Kidney (tissue), 14 donors: Measurements from ENCODE around the gene KCNAB2. TPM values are rescaled to one million over a fixed set of nuclear protein-coding genes. Genes with fewer than 3 reads are reported as not detected.

ENCODE experiments used
- DNase-seq, 5 donors: peaks; one replicate each; pipeline ENCODE4 v3.0.0-alpha.2; 2013 to 2020
- FAIRE-seq: peaks from 2 replicates; lab custom pipeline; 2012; peaks lifted over from hg19 to GRCh38; lab: Jason Lieb, UNC
- H3K27ac ChIP-seq, 2 donors: one replicate each; pipeline ENCODE4 v1.7.0; 2013; ENCODE audit warnings: low read depth in 2 of 2, low read length in 2 of 2, inconsistent platforms in 1 of 2
- H3K27me3 ChIP-seq: one replicate; pipeline ENCODE4 v1.7.1; 2013; ENCODE audit warnings: low read length, inconsistent platforms; ENCODE audit not compliant: control insufficient read depth, insufficient read depth
- H3K36me3 ChIP-seq, 3 donors: one replicate each; pipeline versions ENCODE4 v1.7.0 to v1.7.1; 2013; ENCODE audit warnings: low read length in 3 of 3, control low read depth in 1 of 3, inconsistent platforms in 1 of 3; ENCODE audit not compliant: insufficient read depth in 3 of 3, control insufficient read depth in 2 of 3
- H3K4me1 ChIP-seq, 3 donors: one replicate each; pipeline versions ENCODE4 v1.7.0 to v1.7.1; 2013; ENCODE audit warnings: low read length in 3 of 3, inconsistent platforms in 1 of 3, low read depth in 1 of 3; ENCODE audit not compliant: control insufficient read depth in 2 of 3, insufficient read depth in 2 of 3
- H3K4me3 ChIP-seq, 3 donors: one replicate each; pipeline versions ENCODE4 v1.7.0 to v1.8.1; 2013; ENCODE audit warnings: low read length in 3 of 3, control low read depth in 1 of 3, inconsistent platforms in 1 of 3
- H3K9ac ChIP-seq, 3 donors: one replicate each; pipeline versions ENCODE4 v1.7.0 to v1.7.1; 2013; ENCODE audit warnings: low read length in 3 of 3, control low read depth in 1 of 3, inconsistent platforms in 1 of 3
- H3K9me3 ChIP-seq, 3 donors: one replicate each; pipeline versions ENCODE4 v1.7.0 to v1.7.1; 2013; ENCODE audit warnings: low read length in 3 of 3, control low read depth in 1 of 3, inconsistent platforms in 1 of 3; ENCODE audit not compliant: control insufficient read depth in 2 of 3, insufficient read depth in 1 of 3
- CTCF ChIP-seq: IDR thresholded peaks from 3 replicates; pipeline ENCODE4 v1.5.1; 2012; ENCODE audit warnings: mild to moderate bottlenecking, moderate library complexity, borderline replicate concordance; ENCODE audit not compliant: insufficient read depth; ENCODE audit errors: extremely low read depth
- intact Hi-C: fragments of 100-400 bp; cut with DNase I; formaldehyde crosslinking; loops from one replicate; pipeline ENCODE4 v1.11.1; 2022
- polyA plus RNA-seq: library from polyadenylated mRNA; stranded (reverse); fragments of 350-450 nt; fragmentation: Illumina TruSeq; extraction: RNeasy Lipid Tissue Mini Kit (QIAGEN cat#74804); gene quantifications from one replicate; pipeline ENCODE4 v1.2.3, GENCODE V29; 2014; ENCODE audit warnings: low read depth, low replicate concordance; ENCODE audit not compliant: insufficient read depth
- total RNA-seq: library from RNA; stranded (reverse); fragmentation: NEBNext Ultra II Directional; extraction: Animal tissue kit (Norgen Biotek cat#: 25700); gene quantifications from one replicate; pipeline ENCODE4 v1.2.1, GENCODE V29; 2021
- donor health status: control.
- donor health status: control.
- donor health status: control.
- donor health status: control.
- donor health status: control.
- donor health status: DM: yes; HTN: yes; CAD: no.
- donor health status: Normal renal cell carcinoma (clear cell type).

The KCNAB2 gene
- total and polyA plus RNA-seq, 2 donors from 2014 or later = 19.6 to 28.1 TPM

GRCh38 chr1:6108476-6108875 is 62.8 kb downstream of the KCNAB2 start:
- H3K9ac ChIP-seq = no peak overlapping the region
- no peak overlapping the region for H3K4me3 ChIP-seq
- FAIRE-seq = no peak
- TF ChIP-seq CTCF = no peak
- no peak overlapping the region for H3K27ac ChIP-seq
- no peaks in the 10 kb centered on the region for H3K9me3 ChIP-seq
- intact Hi-C loops = no loop called here
- no peaks in the 10 kb centered on the region for H3K27me3 ChIP-seq
- H3K36me3 ChIP-seq = no peaks in the 10 kb centered on the region
- H3K4me1 ChIP-seq = no peaks in the 10 kb centered on the region
- peak in 1 of 5 donors; percentile 3 for DNase-seq

- no peak overlapping the region for H3K4me3 ChIP-seq
- H3K9ac ChIP-seq = no peak overlapping the region
- H3K27ac ChIP-seq = no peak overlapping the region
- H3K9me3 ChIP-seq = no peaks in the 10 kb centered on the region
- H3K27me3 ChIP-seq = no peaks in the 10 kb centered on the region
- H3K36me3 ChIP-seq = no peaks in the 10 kb centered on the region
- FAIRE-seq = no peak
- H3K4me1 ChIP-seq = no peaks in the 10 kb centered on the region
- intact Hi-C loops = no loop called here
- DNase-seq = peak; percentile 31 to 68 (median 51)
- peak; percentile 24 for TF ChIP-seq CTCF
Observed at GRCh38 chr1:6108937-6109614, 63.4 kb downstream of the KCNAB2 start.

- H3K9ac ChIP-seq = no peak overlapping the region
- no peaks in the 10 kb centered on the region for H3K27me3 ChIP-seq
- FAIRE-seq (no peak), DNase-seq (peak in 1 of 5 donors; percentile 57)
- H3K4me1 ChIP-seq = no peaks in the 10 kb centered on the region
- H3K36me3 ChIP-seq = no peaks in the 10 kb centered on the region
- intact Hi-C loops = no loop called here
- H3K4me3 ChIP-seq = no peak overlapping the region
- TF ChIP-seq CTCF = no peak
- H3K27ac ChIP-seq = no peak overlapping the region
- no peaks in the 10 kb centered on the region for H3K9me3 ChIP-seq
Observed at GRCh38 chr1:6109688-6110087, 64.0 kb downstream of the KCNAB2 start.
